ENCODE measurements around the gene CSMD2.

DNA sequence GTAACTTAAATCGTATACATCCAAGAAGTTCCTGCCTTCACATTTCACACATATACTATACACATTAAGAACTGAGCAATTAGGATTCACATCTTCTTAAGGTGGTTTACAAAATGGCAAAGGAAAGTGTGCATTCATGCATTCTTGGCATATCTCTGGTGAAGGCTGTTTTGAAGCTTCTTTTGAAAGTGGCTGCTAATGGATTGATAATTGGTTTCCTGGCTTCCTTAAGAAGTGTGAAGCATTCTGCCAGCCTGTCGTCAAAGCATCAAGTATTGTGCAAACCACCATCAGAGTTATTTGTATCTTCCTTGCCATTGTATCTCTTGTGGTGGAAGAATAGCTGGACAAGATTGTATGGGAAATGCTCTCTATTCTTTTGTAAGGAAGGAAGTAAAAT, 396.2 kb downstream of the CSMD2 start:
- TF ChIP-seq, protein P1, sequence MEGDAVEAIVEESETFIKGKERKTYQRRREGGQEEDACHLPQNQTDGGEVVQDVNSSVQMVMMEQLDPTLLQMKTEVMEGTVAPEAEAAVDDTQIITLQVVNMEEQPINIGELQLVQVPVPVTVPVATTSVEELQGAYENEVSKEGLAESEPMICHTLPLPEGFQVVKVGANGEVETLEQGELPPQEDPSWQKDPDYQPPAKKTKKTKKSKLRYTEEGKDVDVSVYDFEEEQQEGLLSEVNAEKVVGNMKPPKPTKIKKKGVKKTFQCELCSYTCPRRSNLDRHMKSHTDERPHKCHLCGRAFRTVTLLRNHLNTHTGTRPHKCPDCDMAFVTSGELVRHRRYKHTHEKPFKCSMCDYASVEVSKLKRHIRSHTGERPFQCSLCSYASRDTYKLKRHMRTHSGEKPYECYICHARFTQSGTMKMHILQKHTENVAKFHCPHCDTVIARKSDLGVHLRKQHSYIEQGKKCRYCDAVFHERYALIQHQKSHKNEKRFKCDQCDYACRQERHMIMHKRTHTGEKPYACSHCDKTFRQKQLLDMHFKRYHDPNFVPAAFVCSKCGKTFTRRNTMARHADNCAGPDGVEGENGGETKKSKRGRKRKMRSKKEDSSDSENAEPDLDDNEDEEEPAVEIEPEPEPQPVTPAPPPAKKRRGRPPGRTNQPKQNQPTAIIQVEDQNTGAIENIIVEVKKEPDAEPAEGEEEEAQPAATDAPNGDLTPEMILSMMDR (IDR thresholded peaks at IDR 0.05; ENCODE audit: control extremely low read depth in 1 of 3, insufficient read depth in 1 of 3, low read depth in 1 of 3, low read length in 3 of 3) = no peak
- TF ChIP-seq SUZ12 (IDR thresholded peaks at IDR 0.05; ENCODE audit: low read length) (no peak), SIN3A (conservative IDR thresholded peaks at IDR 0.05 in 1 of 2, IDR thresholded peaks at IDR 0.05 in 1 of 2; ENCODE audit: low read depth in 1 of 2, low read length in 2 of 2) (no peak), HDAC6 (IDR thresholded peaks at IDR 0.05; ENCODE audit: low read depth, low read length) (no peak), JUN (IDR thresholded peaks at IDR 0.05; ENCODE audit: low read depth, low read length) (no peak), CREB1 (IDR thresholded peaks at IDR 0.05) (no peak), SRF (IDR thresholded peaks at IDR 0.05; ENCODE audit: low read depth, low read length) (no peak), YY1 (IDR thresholded peaks at IDR 0.05; ENCODE audit: low read depth, low read length) (no peak)
- TF ChIP-seq, protein P2, sequence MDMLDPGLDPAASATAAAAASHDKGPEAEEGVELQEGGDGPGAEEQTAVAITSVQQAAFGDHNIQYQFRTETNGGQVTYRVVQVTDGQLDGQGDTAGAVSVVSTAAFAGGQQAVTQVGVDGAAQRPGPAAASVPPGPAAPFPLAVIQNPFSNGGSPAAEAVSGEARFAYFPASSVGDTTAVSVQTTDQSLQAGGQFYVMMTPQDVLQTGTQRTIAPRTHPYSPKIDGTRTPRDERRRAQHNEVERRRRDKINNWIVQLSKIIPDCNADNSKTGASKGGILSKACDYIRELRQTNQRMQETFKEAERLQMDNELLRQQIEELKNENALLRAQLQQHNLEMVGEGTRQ (IDR thresholded peaks at IDR 0.05; ENCODE audit: low read length) = no peak
- TF ChIP-seq, protein P3, sequence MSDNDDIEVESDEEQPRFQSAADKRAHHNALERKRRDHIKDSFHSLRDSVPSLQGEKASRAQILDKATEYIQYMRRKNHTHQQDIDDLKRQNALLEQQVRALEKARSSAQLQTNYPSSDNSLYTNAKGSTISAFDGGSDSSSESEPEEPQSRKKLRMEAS (IDR thresholded peaks at IDR 0.05) = no peak
